Measurements from ENCODE around the gene ARPC2. TPM values are rescaled to one million over a fixed set of nuclear protein-coding genes. Genes with fewer than 3 reads are reported as not detected.

Gene ARPC2
- total and polyA plus RNA-seq, 2 of the 13 experiments (the other 11 are each of a cell fraction or from before 2014, with no cell fraction given), result 168 to 303 TPM

DNA sequence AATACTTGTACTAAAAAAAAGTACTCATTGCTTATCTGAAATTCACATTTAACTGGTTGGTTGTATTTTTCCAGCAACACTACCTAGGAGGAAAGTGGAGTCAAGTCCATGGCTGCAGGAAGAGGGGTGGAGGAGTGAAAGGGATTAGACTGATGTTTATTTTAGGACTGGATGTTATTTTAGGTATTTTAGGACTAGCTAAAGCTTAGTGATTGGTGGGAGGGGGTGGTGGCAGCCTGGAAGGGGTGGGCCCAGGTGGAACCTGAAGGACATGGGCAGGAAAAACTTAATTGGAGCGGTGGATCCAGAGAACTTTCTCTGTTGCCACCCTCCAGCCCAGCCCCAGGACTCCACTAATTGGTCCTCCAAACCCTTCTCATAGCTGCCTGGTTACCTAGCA, 79.2 kb downstream of the ARPC2 start (continued):
- TF ChIP-seq, protein P1, sequence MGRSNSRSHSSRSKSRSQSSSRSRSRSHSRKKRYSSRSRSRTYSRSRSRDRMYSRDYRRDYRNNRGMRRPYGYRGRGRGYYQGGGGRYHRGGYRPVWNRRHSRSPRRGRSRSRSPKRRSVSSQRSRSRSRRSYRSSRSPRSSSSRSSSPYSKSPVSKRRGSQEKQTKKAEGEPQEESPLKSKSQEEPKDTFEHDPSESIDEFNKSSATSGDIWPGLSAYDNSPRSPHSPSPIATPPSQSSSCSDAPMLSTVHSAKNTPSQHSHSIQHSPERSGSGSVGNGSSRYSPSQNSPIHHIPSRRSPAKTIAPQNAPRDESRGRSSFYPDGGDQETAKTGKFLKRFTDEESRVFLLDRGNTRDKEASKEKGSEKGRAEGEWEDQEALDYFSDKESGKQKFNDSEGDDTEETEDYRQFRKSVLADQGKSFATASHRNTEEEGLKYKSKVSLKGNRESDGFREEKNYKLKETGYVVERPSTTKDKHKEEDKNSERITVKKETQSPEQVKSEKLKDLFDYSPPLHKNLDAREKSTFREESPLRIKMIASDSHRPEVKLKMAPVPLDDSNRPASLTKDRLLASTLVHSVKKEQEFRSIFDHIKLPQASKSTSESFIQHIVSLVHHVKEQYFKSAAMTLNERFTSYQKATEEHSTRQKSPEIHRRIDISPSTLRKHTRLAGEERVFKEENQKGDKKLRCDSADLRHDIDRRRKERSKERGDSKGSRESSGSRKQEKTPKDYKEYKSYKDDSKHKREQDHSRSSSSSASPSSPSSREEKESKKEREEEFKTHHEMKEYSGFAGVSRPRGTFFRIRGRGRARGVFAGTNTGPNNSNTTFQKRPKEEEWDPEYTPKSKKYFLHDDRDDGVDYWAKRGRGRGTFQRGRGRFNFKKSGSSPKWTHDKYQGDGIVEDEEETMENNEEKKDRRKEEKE (IDR thresholded peaks at IDR 0.05), result no peak
- TF ChIP-seq PITX1 (CRISPR knock-in tag; IDR thresholded peaks at IDR 0.05) (peak; percentile 96), TEAD2 (CRISPR knock-in tag; IDR thresholded peaks at IDR 0.05) (no peak), RNF2 (conservative IDR thresholded peaks at IDR 0.05; ENCODE audit: low read depth) (no peak), ZNF546 (CRISPR knock-in tag; conservative IDR thresholded peaks at IDR 0.05) (no peak), ZNF777 (CRISPR knock-in tag; IDR thresholded peaks at IDR 0.05) (0 out of 2 replicates have a peak, but pooled peaks have one; percentile 22), NFKBIZ (CRISPR knock-in tag; IDR thresholded peaks at IDR 0.05) (no peak), RARA (CRISPR knock-in tag; IDR thresholded peaks at IDR 0.05) (peak; percentile 64), FOXA3 (CRISPR knock-in tag; IDR thresholded peaks at IDR 0.05) (peak; percentile 32; the same call in 1 of the 2 replicates), SIX1 (CRISPR knock-in tag; IDR thresholded peaks at IDR 0.05; ENCODE audit: borderline replicate concordance) (no peak), ZNF296 (CRISPR knock-in tag; conservative IDR thresholded peaks at IDR 0.05) (no peak), RAD51 (IDR thresholded peaks at IDR 0.05; ENCODE audit: borderline replicate concordance) (no peak), MEF2D (CRISPR knock-in tag; IDR thresholded peaks at IDR 0.05) (peak; percentile 90; the same call in 1 of the 2 replicates), ZNF329 (CRISPR knock-in tag; IDR thresholded peaks at IDR 0.05; ENCODE audit: low read depth) (no peak), ZFP36L1 (CRISPR knock-in tag; IDR thresholded peaks at IDR 0.05) (no peak), ZBTB1 (CRISPR knock-in tag; IDR thresholded peaks at IDR 0.05; ENCODE audit: borderline replicate concordance) (no peak), ERF (CRISPR knock-in tag; IDR thresholded peaks at IDR 0.05) (0 out of 2 replicates have a peak, but pooled peaks have one; percentile 4), ISL2 (CRISPR knock-in tag; IDR thresholded peaks at IDR 0.05) (peak; percentile 9; the same call in 1 of the 2 replicates), MIER3 (CRISPR knock-in tag; IDR thresholded peaks at IDR 0.05; ENCODE audit: borderline replicate concordance) (no peak), SMYD3 (CRISPR knock-in tag; IDR thresholded peaks at IDR 0.05) (no peak), ZNF101 (CRISPR knock-in tag; IDR thresholded peaks at IDR 0.05; ENCODE audit: borderline replicate concordance, low read depth) (no peak), ZNF33A (CRISPR knock-in tag; IDR thresholded peaks at IDR 0.05; ENCODE audit: borderline replicate concordance) (no peak), FOXA1 (IDR thresholded peaks at IDR 0.05) (no peak), FOXA1 (CRISPR knock-in tag; IDR thresholded peaks at IDR 0.05) (peak; percentile 65), HMGA1 (CRISPR knock-in tag; conservative IDR thresholded peaks at IDR 0.05) (no peak)
- TF ChIP-seq, protein P2, sequence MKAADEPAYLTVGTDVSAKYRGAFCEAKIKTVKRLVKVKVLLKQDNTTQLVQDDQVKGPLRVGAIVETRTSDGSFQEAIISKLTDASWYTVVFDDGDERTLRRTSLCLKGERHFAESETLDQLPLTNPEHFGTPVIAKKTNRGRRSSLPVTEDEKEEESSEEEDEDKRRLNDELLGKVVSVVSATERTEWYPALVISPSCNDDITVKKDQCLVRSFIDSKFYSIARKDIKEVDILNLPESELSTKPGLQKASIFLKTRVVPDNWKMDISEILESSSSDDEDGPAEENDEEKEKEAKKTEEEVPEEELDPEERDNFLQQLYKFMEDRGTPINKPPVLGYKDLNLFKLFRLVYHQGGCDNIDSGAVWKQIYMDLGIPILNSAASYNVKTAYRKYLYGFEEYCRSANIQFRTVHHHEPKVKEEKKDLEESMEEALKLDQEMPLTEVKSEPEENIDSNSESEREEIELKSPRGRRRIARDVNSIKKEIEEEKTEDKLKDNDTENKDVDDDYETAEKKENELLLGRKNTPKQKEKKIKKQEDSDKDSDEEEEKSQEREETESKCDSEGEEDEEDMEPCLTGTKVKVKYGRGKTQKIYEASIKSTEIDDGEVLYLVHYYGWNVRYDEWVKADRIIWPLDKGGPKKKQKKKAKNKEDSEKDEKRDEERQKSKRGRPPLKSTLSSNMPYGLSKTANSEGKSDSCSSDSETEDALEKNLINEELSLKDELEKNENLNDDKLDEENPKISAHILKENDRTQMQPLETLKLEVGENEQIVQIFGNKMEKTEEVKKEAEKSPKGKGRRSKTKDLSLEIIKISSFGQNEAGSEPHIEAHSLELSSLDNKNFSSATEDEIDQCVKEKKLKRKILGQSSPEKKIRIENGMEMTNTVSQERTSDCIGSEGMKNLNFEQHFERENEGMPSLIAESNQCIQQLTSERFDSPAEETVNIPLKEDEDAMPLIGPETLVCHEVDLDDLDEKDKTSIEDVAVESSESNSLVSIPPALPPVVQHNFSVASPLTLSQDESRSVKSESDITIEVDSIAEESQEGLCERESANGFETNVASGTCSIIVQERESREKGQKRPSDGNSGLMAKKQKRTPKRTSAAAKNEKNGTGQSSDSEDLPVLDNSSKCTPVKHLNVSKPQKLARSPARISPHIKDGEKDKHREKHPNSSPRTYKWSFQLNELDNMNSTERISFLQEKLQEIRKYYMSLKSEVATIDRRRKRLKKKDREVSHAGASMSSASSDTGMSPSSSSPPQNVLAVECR (CRISPR knock-in tag; IDR thresholded peaks at IDR 0.05; ENCODE audit: borderline replicate concordance), result no peak
- TF ChIP-seq, protein P3, sequence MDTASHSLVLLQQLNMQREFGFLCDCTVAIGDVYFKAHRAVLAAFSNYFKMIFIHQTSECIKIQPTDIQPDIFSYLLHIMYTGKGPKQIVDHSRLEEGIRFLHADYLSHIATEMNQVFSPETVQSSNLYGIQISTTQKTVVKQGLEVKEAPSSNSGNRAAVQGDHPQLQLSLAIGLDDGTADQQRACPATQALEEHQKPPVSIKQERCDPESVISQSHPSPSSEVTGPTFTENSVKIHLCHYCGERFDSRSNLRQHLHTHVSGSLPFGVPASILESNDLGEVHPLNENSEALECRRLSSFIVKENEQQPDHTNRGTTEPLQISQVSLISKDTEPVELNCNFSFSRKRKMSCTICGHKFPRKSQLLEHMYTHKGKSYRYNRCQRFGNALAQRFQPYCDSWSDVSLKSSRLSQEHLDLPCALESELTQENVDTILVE (CRISPR knock-in tag; IDR thresholded peaks at IDR 0.05), result no peak
